Sigmoid colon (tissue), 4 donors: ENCODE measurements around the gene TENM4.
A peak's percentile ranks its signal among the peaks of the same experiment; 100 is the strongest.

Experiments
- EP300 ChIP-seq, 4 donors: sonication (generic); formaldehyde crosslinking; IDR thresholded peaks; one replicate each; pipeline ENCODE4 v1.6.1; 2017; ENCODE audit warnings: antibody characterized with exemption in 4 of 4
- POLR2A ChIP-seq, 2 donors: fragments of 450-650 bp; IDR thresholded peaks; one replicate each; pipeline ENCODE4 v1.6.1; 2016; ENCODE audit warnings: antibody characterized with exemption in 2 of 2, mild to moderate bottlenecking in 2 of 2, moderate library complexity in 2 of 2
- POLR2AphosphoS5 ChIP-seq, 4 donors: sonication (generic); formaldehyde crosslinking; IDR thresholded peaks; one replicate each; pipeline ENCODE4 v1.6.1; 2017; ENCODE audit warnings: antibody characterized with exemption in 4 of 4
- TF ChIP-seq, protein P1 (sequence below), 4 experiments: fragments of 450-650 bp in 3 of 4; fragments of 200-600 bp in 1 of 4; IDR thresholded peaks; one replicate each; pipeline ENCODE4 v1.5.1; 2016 to 2019; ENCODE audit warnings: antibody characterized with exemption in 4 of 4, mild to moderate bottlenecking in 3 of 4, moderate library complexity in 2 of 4

DNA sequence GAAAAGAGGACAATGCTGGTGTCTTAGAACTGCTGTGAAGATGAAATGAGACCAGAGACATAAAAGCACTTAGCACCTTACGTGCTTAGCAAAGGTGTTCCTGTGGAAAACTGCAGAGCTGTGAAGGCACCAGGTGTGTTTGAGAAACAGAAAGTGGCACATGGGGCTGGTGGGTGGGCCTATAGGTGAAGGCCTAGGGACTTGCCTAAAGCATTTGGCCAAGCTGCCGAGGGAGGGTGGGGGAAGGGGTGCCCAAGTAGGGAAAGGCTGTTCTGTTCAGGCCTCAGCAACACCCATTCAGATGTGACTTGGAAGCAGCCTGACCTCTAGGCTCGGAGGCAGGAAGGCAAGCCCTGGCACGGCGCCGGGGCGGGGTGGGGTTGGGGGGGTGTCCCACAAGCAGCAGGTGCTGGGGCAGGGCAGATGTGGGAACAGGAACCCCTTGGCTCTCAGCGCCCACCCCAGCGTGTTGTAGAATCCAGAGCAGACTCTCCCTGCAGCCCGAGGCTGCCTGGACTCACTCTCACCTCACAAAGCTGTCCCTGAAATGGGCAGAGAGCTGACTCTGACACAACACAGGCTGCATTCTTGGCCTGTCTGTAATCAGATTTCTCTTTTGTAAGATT, 499.5 kb downstream of the TENM4 start:
- TF ChIP-seq EP300 (IDR thresholded peaks at IDR 0.05) (no peak), POLR2A (IDR thresholded peaks at IDR 0.05) (no peak), POLR2AphosphoS5 (IDR thresholded peaks at IDR 0.05) (peak in 3 of 4 donors; percentile 50 to 84 (median 78))
- TF ChIP-seq, protein P1, sequence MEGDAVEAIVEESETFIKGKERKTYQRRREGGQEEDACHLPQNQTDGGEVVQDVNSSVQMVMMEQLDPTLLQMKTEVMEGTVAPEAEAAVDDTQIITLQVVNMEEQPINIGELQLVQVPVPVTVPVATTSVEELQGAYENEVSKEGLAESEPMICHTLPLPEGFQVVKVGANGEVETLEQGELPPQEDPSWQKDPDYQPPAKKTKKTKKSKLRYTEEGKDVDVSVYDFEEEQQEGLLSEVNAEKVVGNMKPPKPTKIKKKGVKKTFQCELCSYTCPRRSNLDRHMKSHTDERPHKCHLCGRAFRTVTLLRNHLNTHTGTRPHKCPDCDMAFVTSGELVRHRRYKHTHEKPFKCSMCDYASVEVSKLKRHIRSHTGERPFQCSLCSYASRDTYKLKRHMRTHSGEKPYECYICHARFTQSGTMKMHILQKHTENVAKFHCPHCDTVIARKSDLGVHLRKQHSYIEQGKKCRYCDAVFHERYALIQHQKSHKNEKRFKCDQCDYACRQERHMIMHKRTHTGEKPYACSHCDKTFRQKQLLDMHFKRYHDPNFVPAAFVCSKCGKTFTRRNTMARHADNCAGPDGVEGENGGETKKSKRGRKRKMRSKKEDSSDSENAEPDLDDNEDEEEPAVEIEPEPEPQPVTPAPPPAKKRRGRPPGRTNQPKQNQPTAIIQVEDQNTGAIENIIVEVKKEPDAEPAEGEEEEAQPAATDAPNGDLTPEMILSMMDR (IDR thresholded peaks at IDR 0.05), result no peak
